Measurements from ENCODE around the gene GNAT1.
A peak's percentile ranks its signal among the peaks of the same experiment; 100 is the strongest.

Gene GNAT1

DNA sequence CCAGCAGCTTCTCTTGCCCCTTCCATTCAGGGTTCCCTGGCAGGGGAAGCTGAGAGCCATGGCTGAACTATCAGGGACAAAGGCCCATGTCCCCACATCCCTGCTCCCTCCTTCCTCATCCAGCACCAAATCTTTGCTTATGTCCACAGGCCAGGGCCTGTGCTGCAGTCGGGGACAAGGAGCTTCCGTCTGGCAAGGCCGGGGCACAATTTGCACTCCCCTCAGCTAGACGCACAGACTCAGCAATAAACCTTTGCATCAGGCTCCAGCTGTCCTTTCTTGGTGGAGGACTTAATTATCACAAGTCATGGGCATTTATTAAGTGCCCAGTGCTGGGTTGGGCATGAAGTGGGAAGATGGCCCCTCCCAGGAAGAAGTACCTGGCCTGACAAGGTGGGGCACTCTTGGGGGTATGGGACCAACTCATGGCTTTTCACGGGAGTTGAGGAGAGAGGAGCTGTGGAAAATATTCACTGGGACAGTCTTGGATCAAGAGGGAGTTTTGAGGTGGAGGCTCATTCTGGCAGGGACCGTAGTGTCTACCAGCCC is 4.9 kb downstream of the GNAT1 start:
- Histone ChIP-seq H3K27ac (ENCODE audit: low read depth, low read length) (no peak overlapping the region), H3K4me1 (ENCODE audit: control insufficient read depth in 5 of 5, insufficient read depth in 5 of 5, low read length in 5 of 5) (peaks cover 0 to 18% (median 7%) of the 10 kb centered on the region in 5 donors), H3K36me3 (ENCODE audit: control insufficient read depth in 5 of 5, insufficient read depth in 5 of 5, low read length in 5 of 5) (no peaks in the 10 kb centered on the region), H3K27me3 (ENCODE audit: control insufficient read depth in 5 of 5, insufficient read depth in 4 of 5, low read length in 5 of 5) (peaks cover 16 to 48% (median 32%) of the 10 kb centered on the region in 5 donors), H3K9me3 (ENCODE audit: control insufficient read depth in 5 of 5, low read length in 5 of 5) (no peaks in the 10 kb centered on the region), H3K9ac (ENCODE audit: low read length in 5 of 5) (no peak overlapping the region), H3K4me3 (ENCODE audit: low read depth in 1 of 5, low read length in 5 of 5) (no peak overlapping the region)

DNA sequence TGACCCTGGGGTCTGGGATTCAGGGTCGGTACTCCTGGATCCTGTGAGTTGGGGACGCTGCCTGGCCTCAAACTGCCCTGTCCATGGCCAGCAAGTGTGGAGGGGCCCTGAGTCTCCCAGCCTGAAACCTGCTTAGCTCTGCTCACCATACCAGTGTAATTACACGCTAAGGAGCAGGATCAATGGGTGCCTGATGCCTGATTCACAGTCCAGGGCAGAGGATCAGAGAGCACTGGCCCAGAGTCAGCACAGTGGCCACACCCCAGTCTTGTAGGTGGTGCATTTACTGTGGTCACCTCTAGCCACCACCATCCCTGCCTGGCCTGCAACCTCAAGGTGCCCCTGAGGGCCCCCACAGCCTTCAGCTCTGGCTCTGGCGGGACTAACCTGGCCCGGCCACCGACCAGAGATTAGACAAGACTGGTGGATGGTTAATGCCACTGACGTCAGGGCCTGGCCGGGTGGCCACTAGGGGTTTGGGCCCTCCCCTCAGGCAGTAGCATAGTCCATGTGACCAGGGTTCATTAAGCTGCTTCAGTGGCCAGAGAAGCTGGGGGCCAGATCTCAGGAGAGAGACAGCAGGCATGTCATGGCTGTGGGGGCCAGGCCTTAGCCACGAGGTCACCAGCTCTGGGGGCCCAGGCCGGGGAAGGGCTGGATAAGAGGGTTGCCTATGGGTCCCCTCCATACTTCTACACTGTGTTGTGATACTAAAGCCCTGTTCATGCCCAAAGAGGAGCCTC is 10.3 kb downstream of the GNAT1 start:
- Histone ChIP-seq H3K9ac (ENCODE audit: low read length in 5 of 5) (no peak overlapping the region), H3K4me3 (ENCODE audit: low read depth in 1 of 5, low read length in 5 of 5) (no peak overlapping the region), H3K4me1 (ENCODE audit: control insufficient read depth in 5 of 5, insufficient read depth in 5 of 5, low read length in 5 of 5) (peaks cover 0 to 17% (median 13%) of the 10 kb centered on the region in 5 donors), H3K27ac (ENCODE audit: low read depth, low read length) (no peak overlapping the region), H3K36me3 (ENCODE audit: control insufficient read depth in 5 of 5, insufficient read depth in 5 of 5, low read length in 5 of 5) (no peaks in the 10 kb centered on the region), H3K27me3 (ENCODE audit: control insufficient read depth in 5 of 5, insufficient read depth in 4 of 5, low read length in 5 of 5) (peaks cover 38 to 60% (median 43%) of the 10 kb centered on the region in 5 donors), H3K9me3 (ENCODE audit: control insufficient read depth in 5 of 5, low read length in 5 of 5) (no peaks in the 10 kb centered on the region)

DNA sequence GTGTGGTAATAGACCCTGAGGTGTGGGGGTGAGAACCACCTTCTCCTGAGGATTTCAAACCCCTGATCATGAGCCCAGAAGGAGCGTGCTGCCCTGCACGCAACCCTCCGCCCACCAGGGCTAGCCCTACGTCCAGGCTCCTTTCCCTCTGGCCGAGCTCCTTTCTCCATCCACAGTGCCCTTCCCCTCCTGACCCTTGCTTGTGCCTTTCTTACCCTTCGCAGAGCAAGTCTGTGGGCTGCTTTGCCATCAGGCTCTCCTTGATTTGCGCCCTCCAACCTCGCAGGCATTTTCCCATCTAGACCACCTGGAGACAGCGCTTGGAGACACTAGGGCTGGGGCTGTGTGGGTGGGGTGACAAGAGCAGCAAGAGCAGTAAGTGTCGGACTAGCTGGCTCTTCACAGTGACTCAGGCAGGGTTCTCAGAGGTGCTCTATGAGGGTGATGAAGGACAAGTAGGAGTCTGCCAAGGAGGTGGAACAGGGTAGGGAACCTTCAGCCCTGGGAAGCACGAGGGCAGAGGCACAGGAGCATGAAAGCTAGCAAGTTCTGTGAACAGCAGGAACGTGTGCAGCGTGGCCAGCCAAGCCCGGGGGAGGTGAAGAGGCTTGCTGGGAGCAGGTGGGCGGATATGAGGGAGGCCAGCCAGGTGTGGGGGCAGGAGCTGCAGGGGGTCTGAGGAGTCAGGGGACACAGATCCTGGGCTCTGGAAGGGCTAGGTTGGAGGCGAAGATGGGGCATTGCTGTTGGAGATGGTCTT is 11.1 kb downstream of the GNAT1 start:
- H3K9ac ChIP-seq (ENCODE audit: low read length in 5 of 5), result no peak overlapping the region

DNA sequence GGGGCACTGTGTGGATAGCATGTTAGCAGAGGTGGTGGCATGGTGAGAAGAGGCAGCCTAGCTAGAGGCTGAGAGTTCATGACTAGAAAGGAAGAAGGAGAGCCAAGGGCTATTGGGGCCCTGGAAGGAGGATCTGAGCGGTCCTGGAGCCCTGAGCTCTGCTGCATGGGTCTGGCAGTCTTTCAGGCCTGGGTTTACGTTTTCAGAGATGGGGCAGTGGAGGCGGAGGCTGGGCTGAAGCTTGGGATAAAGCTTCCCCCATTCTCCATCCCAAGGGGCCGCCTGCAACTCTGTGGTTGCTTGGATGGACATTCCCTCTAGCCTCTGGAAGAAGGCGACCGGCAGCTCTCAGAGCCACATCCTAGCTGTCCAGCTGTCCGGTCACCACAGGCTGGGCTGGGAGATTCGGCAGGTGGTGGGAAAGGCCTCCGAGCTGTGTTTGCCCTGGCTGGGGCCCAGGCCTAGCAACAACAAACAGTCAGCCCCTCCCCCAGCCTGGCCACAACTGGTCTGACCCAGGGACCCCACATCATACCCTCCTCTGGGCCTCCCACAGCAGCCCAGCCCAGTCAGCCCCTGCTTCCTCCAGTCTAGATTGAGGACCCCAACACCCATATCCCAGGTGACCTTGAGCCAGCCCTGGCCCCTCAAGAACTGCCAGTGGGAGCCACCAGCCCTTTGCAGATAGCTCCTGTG is 11.9 kb downstream of the GNAT1 start:
- Histone ChIP-seq H3K4me1 (ENCODE audit: control insufficient read depth in 5 of 5, insufficient read depth in 5 of 5, low read length in 5 of 5) (peaks cover 0 to 17% (median 13%) of the 10 kb centered on the region in 5 donors), H3K9ac (ENCODE audit: low read length in 5 of 5) (no peak overlapping the region), H3K9me3 (ENCODE audit: control insufficient read depth in 5 of 5, low read length in 5 of 5) (no peaks in the 10 kb centered on the region), H3K36me3 (ENCODE audit: control insufficient read depth in 5 of 5, insufficient read depth in 5 of 5, low read length in 5 of 5) (no peaks in the 10 kb centered on the region), H3K27me3 (ENCODE audit: control insufficient read depth in 5 of 5, insufficient read depth in 4 of 5, low read length in 5 of 5) (peaks cover 38 to 63% (median 43%) of the 10 kb centered on the region in 5 donors), H3K27ac (ENCODE audit: low read depth, low read length) (no peak overlapping the region), H3K4me3 (ENCODE audit: low read depth in 1 of 5, low read length in 5 of 5) (no peak overlapping the region)

More for the DNA sequence above, 11.1 kb downstream of the GNAT1 start:
- H3K27me3 ChIP-seq (ENCODE audit: control insufficient read depth in 5 of 5, insufficient read depth in 4 of 5, low read length in 5 of 5), result peaks cover 38 to 63% (median 43%) of the 10 kb centered on the region in 5 donors
- no peaks in the 10 kb centered on the region for H3K9me3 ChIP-seq (ENCODE audit: control insufficient read depth in 5 of 5, low read length in 5 of 5)
- H3K27ac ChIP-seq (ENCODE audit: low read depth, low read length), result no peak overlapping the region
- H3K36me3 ChIP-seq (ENCODE audit: control insufficient read depth in 5 of 5, insufficient read depth in 5 of 5, low read length in 5 of 5), result no peaks in the 10 kb centered on the region
- H3K4me3 ChIP-seq (ENCODE audit: low read depth in 1 of 5, low read length in 5 of 5), result no peak overlapping the region
- peaks cover 0 to 17% (median 13%) of the 10 kb centered on the region in 5 donors for H3K4me1 ChIP-seq (ENCODE audit: control insufficient read depth in 5 of 5, insufficient read depth in 5 of 5, low read length in 5 of 5)

DNA sequence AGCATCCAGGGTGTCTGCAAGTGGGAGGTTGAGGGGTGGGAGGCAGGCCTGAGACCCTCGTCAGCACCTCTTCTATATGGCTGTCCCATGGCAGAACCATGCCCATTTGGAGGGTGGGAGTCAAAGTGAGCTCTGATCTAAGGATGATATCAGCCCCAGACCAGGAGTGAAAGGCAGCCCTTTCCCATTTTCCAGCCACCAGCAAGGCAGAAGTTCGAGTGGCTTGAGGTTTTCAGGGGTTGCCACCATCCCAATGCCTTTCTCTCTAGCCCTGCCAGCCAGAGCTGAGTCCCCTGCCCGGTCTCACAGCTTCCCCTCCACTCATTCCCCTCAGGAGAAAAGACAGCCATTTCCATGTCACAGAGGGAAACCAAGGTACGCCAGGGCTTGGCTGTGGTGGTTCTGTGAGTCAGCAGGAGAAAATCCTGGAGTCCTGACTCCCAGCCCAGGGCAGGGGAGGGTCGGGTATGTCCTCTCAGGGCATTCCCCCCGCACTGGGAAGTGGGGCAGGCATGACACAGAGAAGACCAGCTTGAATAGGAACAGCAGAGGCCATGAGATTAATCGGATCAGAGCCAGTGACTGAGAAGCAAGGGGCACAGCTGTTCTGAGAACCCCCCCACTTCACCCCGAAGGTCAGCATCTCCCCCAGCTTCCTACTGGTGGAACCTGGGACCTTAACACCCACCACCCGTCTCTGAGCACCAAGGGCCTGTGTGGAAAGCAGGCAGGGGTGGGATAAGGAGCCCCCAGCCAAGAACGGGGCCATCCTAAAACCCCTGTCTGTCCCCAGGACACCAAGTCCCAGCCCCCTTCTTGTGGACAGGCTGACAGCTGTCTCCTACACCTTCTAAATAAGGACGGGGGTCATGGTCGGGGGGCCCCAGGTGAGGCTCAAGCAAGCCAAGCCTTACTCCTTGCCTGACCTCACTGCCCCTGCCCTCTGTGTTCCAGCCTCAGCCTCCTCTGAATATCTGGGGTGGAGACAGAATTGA is 12.7 kb downstream of the GNAT1 start:
- Histone ChIP-seq H3K9ac (ENCODE audit: low read length in 5 of 5) (no peak overlapping the region), H3K27me3 (ENCODE audit: control insufficient read depth in 5 of 5, insufficient read depth in 4 of 5, low read length in 5 of 5) (peaks cover 38 to 63% (median 43%) of the 10 kb centered on the region in 5 donors), H3K9me3 (ENCODE audit: control insufficient read depth in 5 of 5, low read length in 5 of 5) (no peaks in the 10 kb centered on the region)

DNA sequence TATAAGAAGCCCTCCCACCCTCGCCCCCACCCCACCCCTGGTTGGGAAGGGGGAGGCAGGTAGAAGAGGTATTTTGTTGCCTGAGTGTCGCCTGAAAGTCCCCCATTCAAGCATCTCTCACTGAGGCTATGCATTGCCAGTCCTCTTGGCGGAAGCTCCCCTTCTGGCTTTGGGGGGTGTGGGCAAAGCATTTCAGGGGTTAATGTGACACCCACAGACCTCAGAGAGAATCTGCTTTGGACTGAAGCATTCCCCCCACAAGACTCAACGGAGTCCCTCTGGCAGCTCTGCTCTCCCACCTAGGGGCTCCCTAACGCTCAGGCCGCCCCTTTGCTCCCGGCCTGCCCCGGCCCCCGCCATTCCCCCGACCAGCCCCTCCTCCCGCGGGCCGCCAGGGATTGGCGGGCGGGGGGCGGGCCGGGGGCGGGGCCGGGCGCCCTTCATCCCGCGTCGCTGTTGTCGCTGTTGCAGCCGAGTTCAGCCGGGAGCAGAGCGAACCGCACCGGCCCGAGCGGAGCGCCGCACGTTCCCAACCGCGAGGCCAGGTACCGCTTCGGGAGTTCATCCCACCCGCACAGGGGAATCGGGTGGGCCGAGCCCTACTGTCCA is 13.5 kb downstream of the GNAT1 start, which contains the start of gene SLC38A3:
SLC38A3 (plus strand) TSS at position 468 of the 609 bp plus-strand sequence. CDS start 8,929 bp downstream, outside the sequence.
- no peaks in the 10 kb centered on the region for H3K9me3 ChIP-seq (ENCODE audit: control insufficient read depth in 5 of 5, low read length in 5 of 5)
- peaks cover 38 to 60% (median 43%) of the 10 kb centered on the region in 5 donors for H3K27me3 ChIP-seq (ENCODE audit: control insufficient read depth in 5 of 5, insufficient read depth in 4 of 5, low read length in 5 of 5)
- H3K4me3 ChIP-seq (ENCODE audit: low read depth in 1 of 5, low read length in 5 of 5), result peak within 1 kb of the TSS; percentile 36 to 56 (median 42)
- peaks cover 0 to 21% (median 17%) of the 10 kb centered on the region in 5 donors for H3K4me1 ChIP-seq (ENCODE audit: control insufficient read depth in 5 of 5, insufficient read depth in 5 of 5, low read length in 5 of 5)
- H3K36me3 ChIP-seq (ENCODE audit: control insufficient read depth in 5 of 5, insufficient read depth in 5 of 5, low read length in 5 of 5), result no peaks in the 10 kb centered on the region
- no peak within 1 kb of the TSS for H3K27ac ChIP-seq (ENCODE audit: low read depth, low read length)
- H3K9ac ChIP-seq (ENCODE audit: low read length in 5 of 5), result peak within 1 kb of the TSS in 1 of 5 donors; percentile 65

More for the DNA sequence above, 12.7 kb downstream of the GNAT1 start:
- Histone ChIP-seq H3K27ac (ENCODE audit: low read depth, low read length) (no peak overlapping the region), H3K4me3 (ENCODE audit: low read depth in 1 of 5, low read length in 5 of 5) (no peak overlapping the region), H3K4me1 (ENCODE audit: control insufficient read depth in 5 of 5, insufficient read depth in 5 of 5, low read length in 5 of 5) (peaks cover 0 to 21% (median 16%) of the 10 kb centered on the region in 5 donors), H3K36me3 (ENCODE audit: control insufficient read depth in 5 of 5, insufficient read depth in 5 of 5, low read length in 5 of 5) (no peaks in the 10 kb centered on the region)

DNA sequence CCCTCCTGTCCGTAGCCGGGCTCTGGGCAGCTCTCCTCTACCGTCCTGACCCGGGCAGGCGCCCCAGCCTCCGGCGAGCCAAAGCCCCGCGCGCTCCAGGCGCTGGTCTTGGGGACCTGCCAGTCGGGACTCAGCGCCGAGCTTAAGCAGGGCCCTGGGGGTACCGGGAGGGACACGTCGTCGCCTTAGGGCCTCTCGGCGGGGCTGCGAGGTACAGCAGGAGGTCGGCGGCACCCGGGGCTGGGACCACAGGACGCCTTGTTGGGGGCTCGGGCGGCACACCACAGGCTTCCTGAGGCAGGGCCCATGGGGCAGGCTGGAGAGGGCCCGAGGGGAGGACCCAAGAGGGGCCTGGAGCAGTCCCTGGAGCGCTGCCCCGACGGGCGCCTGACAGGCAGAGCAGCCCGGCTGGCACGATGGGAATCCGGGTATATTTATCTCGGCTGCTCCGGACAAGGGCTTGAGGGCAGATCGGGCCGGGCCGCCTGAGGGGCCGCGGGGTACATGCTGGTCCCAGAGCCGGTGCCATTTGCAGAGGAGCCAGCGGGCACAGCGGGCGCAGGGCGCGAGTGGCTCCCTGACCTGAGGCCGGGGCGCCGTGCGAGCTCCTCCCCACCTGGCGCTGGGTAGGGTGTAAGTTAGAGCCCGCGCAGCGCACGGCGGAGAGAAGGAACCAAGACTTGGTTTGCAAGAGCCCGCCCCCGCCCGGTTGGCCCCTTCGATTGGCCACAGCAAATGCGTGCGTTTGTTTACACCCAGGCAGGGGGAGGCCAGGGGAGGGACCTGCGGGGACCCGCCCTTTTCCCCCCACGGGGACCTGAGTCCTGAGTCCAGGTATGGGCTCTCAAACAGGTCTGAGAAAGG is 14.2 kb downstream of the GNAT1 start:
- Histone ChIP-seq H3K4me1 (ENCODE audit: control insufficient read depth in 5 of 5, insufficient read depth in 5 of 5, low read length in 5 of 5) (peaks cover 0 to 21% (median 17%) of the 10 kb centered on the region in 5 donors), H3K9ac (ENCODE audit: low read length in 5 of 5) (peak overlapping the region in 1 of 5 donors; percentile 65), H3K9me3 (ENCODE audit: control insufficient read depth in 5 of 5, low read length in 5 of 5) (no peaks in the 10 kb centered on the region), H3K4me3 (ENCODE audit: low read depth in 1 of 5, low read length in 5 of 5) (peak overlapping the region in 4 of 5 donors; percentile 36 to 56 (median 41)), H3K36me3 (ENCODE audit: control insufficient read depth in 5 of 5, insufficient read depth in 5 of 5, low read length in 5 of 5) (no peaks in the 10 kb centered on the region), H3K27ac (ENCODE audit: low read depth, low read length) (no peak overlapping the region), H3K27me3 (ENCODE audit: control insufficient read depth in 5 of 5, insufficient read depth in 4 of 5, low read length in 5 of 5) (peaks cover 38 to 58% (median 43%) of the 10 kb centered on the region in 5 donors)

DNA sequence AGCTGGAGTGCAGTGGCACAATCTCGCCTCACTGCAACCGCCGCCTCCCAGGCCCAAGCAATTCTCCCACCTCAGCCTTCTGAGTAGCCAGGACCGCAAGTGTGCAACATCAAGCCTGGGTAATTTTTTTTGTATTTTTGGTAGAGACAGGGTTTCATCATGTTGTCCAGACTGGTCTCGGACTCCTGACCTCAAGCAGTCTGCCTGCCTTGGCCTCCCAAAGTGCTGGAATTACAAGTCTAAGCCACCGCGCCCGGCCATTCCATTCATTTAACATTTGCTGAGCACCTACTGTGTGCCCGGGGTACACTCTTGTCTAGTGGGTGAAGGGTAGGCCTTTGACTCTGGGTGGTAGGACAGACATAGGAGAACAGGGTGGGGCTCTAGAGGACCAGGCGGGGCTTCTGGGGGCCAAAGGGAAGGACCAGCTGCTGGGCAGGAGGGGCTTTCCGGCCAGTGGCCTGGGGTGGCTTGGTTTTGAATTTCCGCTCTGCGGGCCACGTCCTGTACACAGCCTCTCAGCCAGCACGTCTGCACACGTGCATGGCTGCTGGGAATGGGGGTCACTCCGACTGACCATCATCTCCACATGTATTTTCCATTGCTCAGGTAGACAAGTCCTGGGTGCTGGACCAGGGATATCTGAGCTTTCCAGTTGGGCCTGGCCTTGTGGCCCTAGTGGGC is 16.1 kb downstream of the GNAT1 start:
- Histone ChIP-seq H3K27me3 (ENCODE audit: control insufficient read depth in 5 of 5, insufficient read depth in 4 of 5, low read length in 5 of 5) (peaks cover 22 to 40% (median 32%) of the 10 kb centered on the region in 5 donors), H3K9me3 (ENCODE audit: control insufficient read depth in 5 of 5, low read length in 5 of 5) (no peaks in the 10 kb centered on the region), H3K36me3 (ENCODE audit: control insufficient read depth in 5 of 5, insufficient read depth in 5 of 5, low read length in 5 of 5) (no peaks in the 10 kb centered on the region), H3K27ac (ENCODE audit: low read depth, low read length) (no peak overlapping the region), H3K4me1 (ENCODE audit: control insufficient read depth in 5 of 5, insufficient read depth in 5 of 5, low read length in 5 of 5) (peaks cover 4 to 30% (median 21%) of the 10 kb centered on the region in 5 donors), H3K4me3 (ENCODE audit: low read depth in 1 of 5, low read length in 5 of 5) (no peak overlapping the region), H3K9ac (ENCODE audit: low read length in 5 of 5) (no peak overlapping the region)

Measured in subcutaneous abdominal adipose tissue (tissue), 5 donors.